H7 (cell line): ENCODE results near the gene ZC2HC1C. TPM values are rescaled to one million over a fixed set of nuclear protein-coding genes. Genes with fewer than 3 reads are reported as not detected.
"Not testable (repeated sequence)": the region's sequence is repeated elsewhere in the genome, so short reads cannot be mapped to it uniquely, and the experiment has no call there.

Experiments
- DNase-seq: peaks from one replicate; pipeline ENCODE4 v3.0.0; 2012
- H3K27me3 ChIP-seq: 2 replicates; pipeline ENCODE4 v1.6.0; 2011; ENCODE audit warnings: mild to moderate bottlenecking, low read length; ENCODE audit not compliant: control insufficient read depth, insufficient read depth
- H3K36me3 ChIP-seq: replicated peaks from 2 replicates; pipeline ENCODE4 v1.5.1; 2011; ENCODE audit warnings: low read length; ENCODE audit not compliant: control insufficient read depth, insufficient read depth
- H3K4me3 ChIP-seq: 2 replicates; pipeline ENCODE4 v1.5.1; 2011; ENCODE audit warnings: low read depth, mild to moderate bottlenecking, control low read depth, low read length, moderate library complexity; ENCODE audit not compliant: insufficient read depth
- total RNA-seq: library from RNA; depleted of rRNA; stranded (reverse); fragments of >200 nt; shearing (Covaris generic); gene quantifications from 2 replicates; pipeline ENCODE4 v1.2.3, GENCODE V29; 2014; rRNA removed

The ZC2HC1C gene
- total RNA-seq, 1 experiment from 2014 or later, result 2.7 TPM

GRCh38 chr14:75126679-75127473 lies 57.4 kb downstream of the ZC2HC1C start, which contains the start of gene NEK9:
NEK9 (minus strand) TSS chr14:75127048; CDS start chr14:75126921, 127 bp downstream.
- H3K4me3 ChIP-seq, result peak within 1 kb of the TSS; percentile 86
- H3K36me3 ChIP-seq, result no peaks in the 10 kb centered on the region
- peak; percentile 89 for DNase-seq
- no peaks in the 10 kb centered on the region for H3K27me3 ChIP-seq

- peak overlapping the region; percentile 86 for H3K4me3 ChIP-seq
- H3K36me3 ChIP-seq, DNase-seq, H3K27me3 ChIP-seq: not testable (repeated sequence)
Observed at GRCh38 chr14:75127474-75127820, 58.0 kb downstream of the ZC2HC1C start.

DNA sequence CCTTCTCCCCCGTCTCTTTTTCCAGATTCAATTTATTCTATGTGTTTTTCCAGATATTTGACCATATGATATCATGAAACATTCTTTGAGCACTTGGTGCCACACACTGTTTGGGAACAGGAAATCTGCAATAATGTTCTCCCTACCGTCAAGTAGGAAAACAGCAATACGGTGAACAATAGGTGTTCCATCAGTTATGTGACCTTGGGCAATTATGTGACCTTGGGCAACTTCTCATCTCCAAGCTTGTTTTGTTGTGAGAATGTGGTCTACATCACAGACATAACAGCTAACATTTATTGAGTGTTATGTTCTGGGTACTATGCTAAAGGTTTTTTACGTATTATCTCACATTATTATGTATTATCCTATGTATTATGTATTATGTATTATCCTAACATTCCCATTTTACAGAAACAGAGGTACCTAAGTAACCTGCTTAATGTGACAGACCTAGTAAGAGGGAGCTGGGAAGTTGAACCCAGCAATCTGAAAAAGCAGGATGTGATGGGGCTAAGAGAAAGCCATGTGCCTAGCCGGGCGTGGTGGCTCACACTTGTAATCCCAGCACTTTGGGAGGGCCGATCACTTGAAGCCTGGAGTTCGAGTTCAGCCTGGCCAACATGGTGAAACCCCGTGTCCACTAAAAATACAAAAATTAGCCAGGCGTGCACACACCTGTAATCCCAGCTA lies 58.6 kb downstream of the ZC2HC1C start:
- no peak for DNase-seq
- Histone ChIP-seq H3K4me3 (no peak overlapping the region), H3K27me3 (no peaks in the 10 kb centered on the region), H3K36me3 (no peaks in the 10 kb centered on the region)

DNA sequence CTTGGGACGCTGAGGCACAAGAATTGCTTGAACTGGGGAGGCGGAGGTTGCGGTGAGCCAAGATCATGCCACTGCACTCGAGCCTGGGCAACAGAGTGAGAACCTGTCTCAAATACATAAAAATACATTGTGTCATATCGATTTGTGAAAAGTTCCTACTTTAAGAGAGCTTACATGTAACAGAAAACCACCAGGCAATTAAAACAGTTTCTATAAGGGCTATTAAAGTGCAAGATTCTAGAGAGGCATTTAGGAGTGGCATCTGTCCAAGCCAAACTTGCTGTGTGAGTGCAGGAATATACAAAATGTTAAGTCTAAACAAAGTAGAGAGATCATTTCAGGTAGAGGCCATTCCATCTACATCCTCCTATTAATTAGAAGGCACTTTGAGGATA lies 59.2 kb downstream of the ZC2HC1C start:
- Histone ChIP-seq H3K27me3 (no peaks in the 10 kb centered on the region), H3K4me3 (no peak overlapping the region), H3K36me3 (0 out of 2 replicates have a peak, but pooled peaks cover 1% of the 10 kb centered on the region)
- no peak for DNase-seq

Other genes with a start within 250 kb of the ZC2HC1C start
- not detected in 2 replicates for gene PROX2, start 193.5 kb upstream of the ZC2HC1C start, total RNA-seq
- 71.0 and 76.7 TPM in 2 replicates for gene DLST, start 187.7 kb upstream of the ZC2HC1C start, total RNA-seq
- 5.4 and 12.4 TPM in 2 replicates for gene RPS6KL1, start 146.4 kb upstream of the ZC2HC1C start, total RNA-seq
- 4.6 and 6.9 TPM in 2 replicates for gene PGF, start 114.0 kb upstream of the ZC2HC1C start, total RNA-seq
- 50.5 and 51.8 TPM in 2 replicates for gene EIF2B2, start 66.7 kb upstream of the ZC2HC1C start, total RNA-seq
- gene MLH3, start 18.2 kb upstream of the ZC2HC1C start, total RNA-seq, result 13.2 and 21.1 TPM in 2 replicates
- gene ACYP1, start 5.6 kb upstream of the ZC2HC1C start, total RNA-seq, result 26.6 and 30.0 TPM in 2 replicates
- 23.0 and 38.4 TPM in 2 replicates for gene NEK9, start 57.4 kb downstream of the ZC2HC1C start, total RNA-seq
- gene TMED10, start 107.0 kb downstream of the ZC2HC1C start, total RNA-seq, result 151 and 240 TPM in 2 replicates
- gene FOS, start 209.2 kb downstream of the ZC2HC1C start, total RNA-seq, result 14.2 and 217 TPM in 2 replicates